HG02884 (cell line): ENCODE measurements around the gene LYRM2.

Experiments
- ATAC-seq: cut with Tn5 transposase; IDR thresholded peaks from one replicate; pipeline ENCODE4 v1.9.1; 2021; ENCODE audit warnings: mild to moderate bottlenecking, moderate library complexity; ENCODE audit not compliant: unreplicated experiment

LYRM2 gene

DNA sequence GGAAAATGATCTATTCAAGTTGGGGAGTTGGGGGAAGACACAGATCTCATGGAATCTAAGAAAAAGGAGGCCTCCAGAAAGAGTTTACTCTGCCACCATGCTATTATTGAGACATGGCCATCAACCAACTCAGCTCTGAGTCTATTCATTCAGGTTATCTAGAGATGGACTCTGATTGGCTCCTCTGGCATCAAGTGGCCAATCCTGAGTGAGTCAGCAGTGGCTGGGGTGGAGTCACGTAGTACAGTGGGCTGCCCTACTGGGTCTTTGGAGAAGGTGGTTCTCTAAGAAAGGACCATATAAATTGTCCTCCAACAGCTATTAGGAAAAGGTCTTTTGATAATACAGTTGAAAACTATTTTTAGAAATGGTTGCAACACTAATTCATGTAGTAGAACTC lies 42.1 kb downstream of the LYRM2 start:
- ATAC-seq = no peak

DNA sequence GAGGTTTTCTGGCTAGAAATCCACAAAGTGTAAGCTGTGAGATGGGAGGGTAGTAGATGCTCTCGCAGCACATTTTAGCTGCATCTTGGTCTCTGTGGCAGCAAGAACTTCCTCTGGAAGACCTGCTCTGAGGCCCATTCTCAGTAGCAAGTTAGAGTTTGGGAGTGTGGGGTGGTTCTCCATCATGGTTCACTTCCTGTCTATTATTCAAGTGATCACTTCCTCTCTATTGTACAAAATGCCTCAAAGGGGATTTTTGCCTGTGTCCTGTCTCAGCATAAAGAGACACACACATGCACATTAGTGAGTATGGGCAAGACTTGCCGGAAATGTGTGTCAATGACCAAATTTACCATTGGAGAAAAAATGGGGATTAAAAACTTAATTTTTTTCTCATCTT lies 42.5 kb downstream of the LYRM2 start:
- peak; percentile 90 for ATAC-seq

DNA sequence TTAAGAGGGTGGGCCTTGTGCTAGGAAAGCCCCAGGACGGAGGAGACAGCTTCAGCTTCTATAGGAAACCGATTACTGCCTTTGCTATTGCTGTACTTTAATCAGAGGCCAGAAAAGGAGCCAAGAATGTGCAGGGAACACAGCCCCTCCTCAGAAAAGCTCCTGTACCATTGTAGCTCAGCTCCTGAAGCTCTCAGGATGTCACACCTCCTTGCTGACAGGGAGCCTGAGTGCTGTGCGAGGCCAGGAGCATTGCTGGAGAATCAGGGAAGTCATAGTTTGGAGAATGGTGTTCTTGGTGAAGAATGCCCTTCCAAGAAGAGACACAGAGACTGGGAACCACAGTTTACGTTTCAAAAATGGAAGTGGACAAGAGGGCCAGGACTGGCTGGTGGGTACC lies 46.8 kb downstream of the LYRM2 start:
- ATAC-seq = no peak

DNA sequence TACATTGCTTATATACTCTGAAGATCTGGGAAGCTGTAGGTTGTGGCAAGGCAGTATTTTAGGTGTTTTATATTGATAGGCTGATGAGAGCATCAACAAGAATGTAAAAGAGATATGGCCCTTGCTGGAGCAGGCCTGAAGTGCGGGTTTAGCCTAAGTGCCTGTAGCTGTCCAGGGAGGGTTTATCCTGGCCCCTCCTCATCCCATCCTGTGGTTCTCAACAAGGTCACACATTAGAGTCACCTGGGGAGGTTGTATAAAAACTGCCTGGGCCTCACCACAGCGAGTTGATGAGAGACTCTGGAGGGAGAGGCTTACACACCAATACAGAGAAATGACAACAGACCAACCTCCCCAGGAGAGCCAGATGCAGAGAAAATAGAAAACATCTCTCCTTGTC lies 48.4 kb downstream of the LYRM2 start:
- no peak for ATAC-seq

DNA sequence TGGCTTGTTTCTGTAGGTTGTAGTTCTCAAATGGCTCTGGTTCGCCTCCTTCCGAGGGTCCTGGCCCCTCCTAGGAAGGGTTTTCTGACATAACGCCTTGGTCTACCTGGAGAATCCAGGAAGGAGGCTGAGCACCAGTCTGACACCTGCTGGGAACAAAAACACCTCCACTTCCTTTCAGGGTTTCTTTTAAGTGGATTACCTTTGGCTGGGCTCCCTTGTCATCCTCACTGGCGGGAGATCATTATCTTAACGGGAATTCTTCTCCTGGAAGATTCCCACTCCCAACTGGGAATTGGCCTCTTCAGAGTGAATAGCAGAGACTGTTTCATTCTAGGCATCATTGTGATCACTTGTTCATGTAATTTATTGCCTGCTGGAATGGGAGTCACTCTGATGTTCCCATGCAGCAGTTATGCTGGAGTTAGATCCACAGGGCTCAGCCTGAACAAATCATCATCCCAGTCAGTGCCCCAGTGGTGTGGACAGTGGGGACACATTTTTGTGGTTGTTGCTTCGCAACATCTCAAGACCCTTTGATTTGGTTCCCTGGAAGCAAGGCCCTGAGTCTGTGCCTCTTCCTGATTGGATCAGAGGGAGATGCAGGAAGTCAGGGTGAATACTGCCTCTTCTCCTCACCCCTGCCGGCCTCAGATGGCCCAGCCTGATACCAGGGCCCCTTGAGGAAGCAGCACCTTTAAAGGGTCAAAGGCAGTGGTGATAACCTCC lies 49.1 kb downstream of the LYRM2 start:
- no peak for ATAC-seq

DNA sequence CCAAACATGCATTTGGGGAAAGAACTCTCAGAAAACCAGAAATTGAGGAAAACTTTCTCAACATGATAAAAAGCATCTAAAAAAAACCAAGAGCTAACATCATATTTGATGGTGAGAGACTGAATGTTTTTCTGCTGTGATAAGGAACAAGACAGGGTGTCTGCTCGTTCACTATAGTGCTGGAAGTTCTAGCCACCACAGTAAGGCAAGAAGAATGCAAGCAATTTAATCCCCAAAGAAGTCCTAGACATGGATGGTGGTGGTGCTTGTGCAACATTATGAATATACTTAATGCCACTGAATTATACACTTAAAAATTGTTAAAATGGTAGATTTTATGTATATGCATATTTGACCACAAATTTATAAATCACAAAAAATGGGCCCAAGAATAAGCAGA lies 53.4 kb downstream of the LYRM2 start:
- ATAC-seq = no peak

DNA sequence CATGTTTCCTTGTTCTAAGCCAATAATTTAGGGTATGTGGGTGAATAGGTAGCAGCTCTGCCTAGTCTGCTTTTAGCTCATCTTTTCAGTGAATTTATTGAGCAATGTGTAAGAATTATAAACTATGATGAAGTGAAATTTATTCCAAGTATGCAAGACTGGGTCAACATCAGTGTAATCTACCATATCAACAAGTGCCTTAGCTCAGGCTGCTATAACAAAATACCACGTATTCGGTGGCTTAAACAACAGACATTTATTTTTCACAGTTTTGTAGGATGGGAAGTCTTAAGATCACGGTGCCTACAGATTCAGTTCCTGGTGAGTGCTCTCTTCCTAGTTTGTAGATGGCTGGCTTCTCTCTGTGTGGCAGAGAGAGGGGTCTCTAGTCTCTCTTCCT lies 54.0 kb downstream of the LYRM2 start:
- no peak for ATAC-seq

DNA sequence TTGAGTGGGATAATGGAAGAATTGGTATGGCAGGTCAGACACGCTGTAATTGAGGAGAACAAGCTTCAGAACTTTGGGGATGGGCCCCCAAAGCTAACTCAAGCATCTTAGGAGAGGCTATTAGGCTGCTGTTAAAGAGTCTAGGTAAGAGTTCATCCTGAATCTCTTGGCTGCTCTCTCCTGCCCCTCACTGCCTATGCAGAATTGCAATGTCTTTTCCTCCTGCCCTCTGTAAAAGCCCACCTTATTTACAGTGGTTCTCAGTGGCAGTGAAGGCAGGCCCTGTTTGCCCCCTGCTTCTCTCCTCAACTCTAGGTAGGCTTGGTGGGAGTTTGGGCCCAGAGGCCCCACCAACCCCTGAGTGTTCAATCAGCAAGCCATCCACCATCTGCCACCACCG lies 55.0 kb downstream of the LYRM2 start:
- ATAC-seq = no peak

DNA sequence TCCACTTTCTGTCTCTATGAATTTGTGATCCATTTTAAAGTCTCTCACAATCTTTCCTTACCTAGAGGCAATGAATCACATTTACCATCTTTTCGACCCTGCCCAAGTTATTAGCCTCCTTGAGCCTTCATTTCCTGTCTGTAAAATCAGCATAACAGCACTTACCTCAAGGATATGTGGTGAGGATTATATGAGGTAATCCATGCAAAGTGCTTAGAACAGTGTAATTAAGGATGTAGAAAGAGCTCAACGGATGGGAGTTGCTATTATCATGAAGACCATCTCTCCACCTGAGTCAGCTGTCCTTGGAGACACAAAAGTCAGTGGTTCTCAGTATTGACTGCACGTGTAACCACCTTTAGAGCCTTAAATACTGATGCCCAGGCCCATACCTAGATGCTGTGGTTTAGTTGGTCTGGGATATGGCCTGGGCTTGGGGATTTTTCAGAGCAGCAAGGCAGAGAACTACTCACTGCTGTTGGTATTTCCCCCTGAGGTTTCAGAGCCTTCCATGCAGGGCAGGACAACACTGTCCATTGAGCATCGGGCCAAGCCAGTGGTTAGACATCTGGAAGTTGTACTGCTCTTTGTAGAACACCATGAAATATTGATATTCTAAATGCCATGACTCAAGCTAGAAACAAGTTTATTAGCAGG lies 55.8 kb downstream of the LYRM2 start:
- ATAC-seq = no peak

DNA sequence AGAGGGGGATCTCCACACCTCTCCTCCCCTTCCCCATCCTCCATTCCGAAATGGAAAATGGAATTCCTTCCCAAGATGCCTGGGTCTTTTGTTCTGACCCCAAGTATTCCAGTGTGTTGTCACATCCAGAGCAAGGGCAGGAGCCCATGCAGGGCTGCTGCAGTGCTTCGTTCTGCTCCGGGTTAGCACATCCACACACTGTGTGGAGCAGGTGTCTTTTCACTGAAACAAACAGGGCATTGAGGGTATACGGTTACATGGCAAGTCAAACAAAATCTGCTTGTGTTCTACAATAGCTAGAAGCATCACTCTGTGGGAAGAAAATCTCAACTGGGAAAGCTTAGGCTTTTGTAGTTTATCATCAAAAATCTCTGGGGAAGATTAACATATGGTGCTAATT lies 56.9 kb downstream of the LYRM2 start:
- ATAC-seq = no peak

DNA sequence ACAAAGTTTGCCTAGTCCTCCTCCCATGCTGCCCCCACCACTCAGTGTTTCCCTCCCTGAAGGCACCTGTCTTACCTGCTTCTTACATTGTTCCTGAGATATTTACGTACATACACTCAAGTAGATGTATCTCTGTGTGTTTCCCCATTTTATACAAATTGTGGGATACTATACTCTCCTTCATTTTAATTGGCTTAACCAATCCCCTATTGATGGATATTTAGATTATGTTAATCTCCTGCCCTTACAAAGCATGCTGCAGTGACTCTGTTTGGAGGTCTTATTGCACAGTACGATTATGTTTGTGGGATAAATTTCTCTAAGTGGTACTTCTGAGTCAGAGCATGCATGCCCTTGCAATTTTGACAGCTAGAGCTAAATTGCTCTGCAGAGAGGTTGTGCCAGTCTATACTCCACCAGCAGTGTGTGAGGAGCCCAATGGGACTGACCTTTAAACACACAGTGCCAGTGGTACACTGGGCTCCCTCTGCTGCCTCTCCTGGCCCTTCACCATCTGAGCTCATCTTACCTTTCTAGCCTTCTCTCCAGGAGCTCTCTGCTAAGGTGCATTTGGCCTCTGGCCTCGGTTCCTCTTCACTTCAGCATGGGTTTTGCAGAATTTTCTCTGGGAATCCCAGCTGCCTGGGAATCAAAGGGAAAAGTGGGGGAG lies 57.4 kb downstream of the LYRM2 start:
- no peak for ATAC-seq

DNA sequence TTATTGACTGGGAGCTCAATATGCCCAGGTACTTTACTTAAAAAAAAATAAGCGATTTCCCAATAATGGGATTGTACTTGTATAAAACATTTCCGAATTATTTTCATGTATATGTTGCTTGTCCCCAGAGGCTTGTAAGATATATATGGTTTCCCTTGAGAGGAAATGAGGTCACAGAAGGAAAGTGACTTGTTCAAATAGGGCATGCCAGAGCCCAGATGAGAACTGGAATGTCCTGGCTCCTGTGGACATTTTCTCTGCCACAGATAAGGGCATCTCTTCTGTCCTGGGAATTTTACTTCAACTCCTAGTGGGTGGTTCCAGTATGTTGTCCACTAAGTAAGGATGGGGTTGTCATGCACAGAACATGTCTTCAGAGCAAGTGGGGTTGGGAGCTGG lies 63.0 kb downstream of the LYRM2 start:
- ATAC-seq = no peak

DNA sequence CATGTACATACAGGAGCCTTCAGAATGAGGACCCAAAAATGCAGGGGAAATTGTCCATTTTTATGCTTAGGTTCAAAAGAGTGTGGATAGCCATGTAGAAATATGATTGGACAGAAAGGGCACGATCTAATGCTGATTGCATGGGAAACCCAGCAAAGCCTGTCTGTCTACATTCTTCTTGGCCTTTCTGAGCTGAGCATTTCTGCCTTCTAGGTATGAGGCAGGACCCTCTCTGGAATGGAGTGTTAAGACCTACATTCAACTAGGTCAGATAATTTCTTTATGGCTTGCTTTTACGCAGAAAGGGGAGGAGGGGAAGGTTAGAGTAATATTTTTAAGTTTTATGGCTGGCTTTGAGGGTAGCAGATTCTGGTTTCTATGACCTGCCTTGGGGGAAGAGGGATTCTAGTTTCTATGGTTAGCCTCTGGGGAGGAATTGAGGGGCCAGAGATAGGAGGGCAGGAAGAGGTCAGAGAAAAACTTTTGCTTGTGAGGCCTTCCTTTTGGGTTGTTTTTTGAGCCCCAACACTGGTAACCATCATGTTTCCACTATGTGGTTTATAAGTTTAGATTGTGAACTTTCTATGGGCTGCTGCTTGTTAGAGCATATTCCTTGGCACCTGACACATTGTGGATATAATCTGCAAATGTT lies 63.5 kb downstream of the LYRM2 start:
- ATAC-seq = no peak

DNA sequence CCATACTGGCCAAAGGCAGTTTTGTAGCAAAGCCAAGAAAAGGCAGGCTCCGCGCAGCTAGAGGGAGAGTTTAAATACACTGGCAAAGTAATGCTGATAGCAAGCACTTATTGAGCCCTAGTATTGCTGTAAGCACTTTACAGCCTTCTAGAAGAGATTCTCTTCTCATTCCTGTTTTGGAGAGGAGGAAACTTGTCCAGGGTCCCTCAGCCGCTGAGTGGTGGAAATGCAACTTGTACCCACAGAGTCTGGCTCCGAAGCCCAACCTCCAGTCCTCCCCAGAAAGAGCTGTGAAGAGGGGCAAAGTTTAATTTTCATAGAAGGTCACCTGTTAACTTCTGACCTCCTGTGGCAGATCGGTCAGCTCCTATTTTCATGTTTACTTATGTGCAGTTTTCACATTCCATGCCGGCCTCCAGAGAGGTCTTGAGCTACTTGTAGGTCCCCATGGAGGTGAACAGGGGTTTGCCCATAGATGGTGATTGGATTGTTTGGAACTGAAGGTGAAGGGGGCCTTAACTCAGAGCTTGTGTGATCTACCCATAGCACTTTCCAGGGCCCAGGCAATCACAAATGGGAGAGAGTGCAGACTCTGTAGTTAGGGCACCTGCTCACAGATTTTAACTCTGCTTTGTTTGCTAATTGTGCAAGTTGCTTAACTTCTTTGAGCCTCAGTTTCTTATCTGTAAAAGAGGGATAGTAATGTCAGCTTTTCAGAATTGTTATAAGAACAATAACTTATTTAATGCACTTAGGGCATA lies 70.7 kb downstream of the LYRM2 start:
- ATAC-seq = no peak

DNA sequence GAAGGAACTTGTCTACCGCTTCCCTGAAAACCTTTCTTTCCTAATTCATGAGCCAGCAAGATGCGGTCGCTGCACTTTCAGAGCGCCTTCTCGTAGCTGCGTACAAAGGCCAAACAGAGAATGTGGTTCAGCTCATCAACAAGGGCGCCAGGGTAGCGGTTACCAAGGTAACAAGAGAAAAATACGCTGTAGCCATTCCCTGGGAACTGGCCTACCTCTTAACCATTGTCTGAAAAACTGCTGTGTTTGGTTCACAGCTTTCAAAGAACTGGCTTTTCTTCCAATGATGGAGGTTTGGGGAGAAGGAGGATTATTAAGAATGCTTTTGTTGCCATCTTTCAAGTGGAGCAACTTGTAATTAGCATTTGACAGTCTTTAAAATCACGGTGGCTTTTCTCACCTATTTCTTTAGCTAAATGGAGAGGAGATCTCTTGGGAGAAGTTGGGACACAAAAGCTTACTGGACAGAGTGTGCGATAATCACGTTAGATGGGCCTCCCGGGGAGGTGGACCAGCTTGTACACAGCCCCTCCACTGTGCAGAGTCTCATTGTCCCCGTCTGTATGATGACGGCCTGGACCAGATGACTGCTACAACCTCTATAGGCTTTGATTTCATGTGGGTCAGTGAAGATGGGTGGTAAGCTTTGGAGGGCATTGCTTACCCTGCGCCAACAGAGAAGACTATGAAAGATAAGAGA lies 71.5 kb downstream of the LYRM2 start:
- no peak for ATAC-seq

DNA sequence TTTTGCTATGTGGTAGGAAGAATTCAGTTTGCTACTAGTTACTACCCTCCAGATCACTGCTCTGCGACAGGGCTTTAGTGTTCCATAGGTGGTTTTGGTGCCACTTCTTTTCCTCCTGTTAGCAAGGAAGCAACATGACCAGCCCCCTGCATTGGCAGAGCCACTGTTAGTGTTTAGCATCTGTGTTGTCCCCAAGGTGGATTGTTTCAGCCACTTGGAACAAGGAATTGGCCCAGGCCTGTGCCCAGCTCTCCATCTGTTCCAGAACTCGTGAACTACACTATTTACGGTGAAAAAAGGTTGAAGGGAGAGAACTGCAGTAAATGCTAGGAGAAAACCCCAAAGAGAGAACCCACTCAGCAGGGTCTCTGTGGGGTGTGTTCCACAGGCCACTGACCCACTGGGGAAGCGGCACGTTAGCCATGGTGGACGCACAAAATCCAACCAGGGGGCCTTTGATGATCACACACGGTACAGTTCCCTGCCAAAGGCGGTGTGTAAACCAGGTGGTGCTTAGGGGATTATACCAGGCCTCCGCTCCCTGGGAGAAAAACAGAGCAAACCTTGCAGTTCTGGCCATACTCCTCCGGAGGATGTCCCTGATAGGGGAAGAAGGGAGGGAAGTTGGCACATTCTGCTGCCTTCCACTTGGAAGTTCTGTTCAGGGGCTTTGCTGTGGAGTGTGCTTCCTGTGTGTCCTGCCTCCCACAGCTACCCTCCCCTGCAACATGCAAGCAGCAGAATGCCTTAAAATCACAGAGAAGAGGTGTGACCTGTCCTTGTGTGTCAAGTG lies 72.3 kb downstream of the LYRM2 start:
- ATAC-seq = no peak

DNA sequence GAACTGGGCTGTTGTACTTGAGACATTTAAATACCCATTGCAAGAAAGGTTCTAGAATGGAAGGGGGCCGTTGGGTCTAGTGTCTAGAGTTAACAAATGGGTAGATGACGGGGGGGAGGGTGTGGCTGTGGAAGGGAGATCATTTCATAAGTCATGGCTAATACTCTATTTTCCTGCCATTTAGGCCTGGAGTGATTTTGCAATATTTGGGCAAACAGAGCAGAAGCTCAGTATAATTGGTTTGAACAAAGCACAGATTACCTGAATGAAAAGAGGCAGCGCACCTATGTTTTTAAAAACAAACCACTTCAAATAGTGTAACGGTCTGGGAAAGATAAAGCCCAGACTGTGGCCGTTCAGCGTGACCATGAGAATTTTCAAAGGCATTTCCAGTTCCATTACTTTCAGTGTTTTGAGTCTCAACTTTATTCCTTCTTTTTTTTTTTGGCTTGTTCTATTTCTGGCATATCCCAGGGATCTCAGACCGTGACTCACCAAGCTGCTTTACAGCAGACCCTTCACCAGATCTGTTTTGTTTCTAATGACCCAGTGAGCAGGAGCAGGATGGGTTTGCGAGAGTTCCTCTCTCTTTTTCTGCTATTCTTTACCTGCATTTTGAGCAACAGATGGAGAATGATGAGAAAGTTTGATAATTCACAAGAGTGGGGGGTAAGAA lies 73.7 kb downstream of the LYRM2 start:
- ATAC-seq = no peak

DNA sequence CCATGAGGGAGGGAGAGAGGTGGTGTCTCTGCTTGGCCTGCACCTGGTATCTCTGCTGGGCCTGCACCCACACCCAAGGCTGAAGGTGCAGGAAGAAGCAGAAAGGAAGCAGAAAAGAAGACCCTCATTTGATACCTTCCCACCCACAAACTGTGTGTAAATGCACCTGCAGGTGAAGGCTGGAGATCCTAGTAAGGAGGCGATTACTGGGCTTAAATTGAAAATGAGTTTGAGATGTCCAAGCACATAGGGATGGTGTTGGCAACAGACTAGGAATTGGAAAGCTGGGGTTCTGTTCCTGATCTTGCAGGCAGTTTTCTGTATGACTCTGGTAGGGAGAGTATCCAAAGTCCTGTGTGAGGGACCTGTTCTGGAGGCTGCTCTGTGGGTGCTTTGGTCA lies 74.7 kb downstream of the LYRM2 start:
- ATAC-seq = no peak
